Hindlimb muscle (tissue), 1 donor: ENCODE measurements around the gene NFIA. TPM values are rescaled to one million over a fixed set of nuclear protein-coding genes. Genes with fewer than 3 reads are reported as not detected.

Source experiments
- DNase-seq: peaks from one replicate; pipeline ENCODE4 v3.0.0-alpha.2; 2013
- polyA plus RNA-seq: library from polyadenylated mRNA; unstranded; fragments of 120-200 nt; gene quantifications from one replicate; pipeline ENCODE4 v1.2.1, GENCODE V29; 2013; ENCODE audit not compliant: insufficient read length

The NFIA gene
- polyA plus RNA-seq, 1 donor = 32.9 TPM

DNA sequence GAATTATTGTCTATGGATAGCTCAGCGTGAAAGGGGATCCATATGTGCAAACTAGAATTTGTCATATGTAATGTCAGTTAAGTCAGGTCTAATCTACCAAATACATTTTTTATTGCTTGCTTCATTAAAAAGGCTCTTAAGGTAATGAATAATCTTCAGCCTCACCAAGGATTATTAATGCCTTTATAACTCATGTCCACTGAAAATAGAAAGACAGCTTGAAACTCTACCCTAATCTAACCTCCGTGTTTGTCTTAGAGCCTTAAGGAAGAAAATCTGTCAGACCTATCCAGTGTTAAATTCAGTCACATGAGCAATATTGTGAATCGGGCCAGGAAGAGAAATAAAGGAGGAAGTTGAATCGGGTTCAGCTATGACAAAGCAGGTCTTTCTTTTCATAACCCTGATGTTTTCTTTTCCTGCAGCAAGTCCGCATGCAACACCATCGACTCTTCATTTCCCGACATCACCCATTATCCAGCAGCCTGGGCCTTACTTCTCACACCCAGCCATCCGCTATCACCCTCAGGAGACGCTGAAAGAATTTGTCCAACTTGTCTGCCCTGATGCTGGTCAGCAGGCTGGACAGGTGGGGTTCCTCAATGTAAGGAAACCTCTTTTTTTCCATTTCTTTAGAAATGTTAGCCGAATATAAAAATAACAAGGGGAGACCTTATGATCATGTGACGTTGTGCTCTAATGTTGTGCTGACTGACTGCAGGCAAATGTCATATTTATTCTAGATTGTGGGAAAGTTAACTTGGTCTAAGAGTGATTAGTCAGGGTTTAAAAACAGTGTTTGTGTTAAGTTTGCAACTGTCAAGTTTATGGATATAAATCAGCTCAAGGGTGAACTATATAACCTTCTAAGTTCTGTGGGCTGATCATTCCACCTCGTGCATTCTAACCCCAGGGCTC is 321.6 kb downstream of the NFIA start:
- no peak for DNase-seq

DNA sequence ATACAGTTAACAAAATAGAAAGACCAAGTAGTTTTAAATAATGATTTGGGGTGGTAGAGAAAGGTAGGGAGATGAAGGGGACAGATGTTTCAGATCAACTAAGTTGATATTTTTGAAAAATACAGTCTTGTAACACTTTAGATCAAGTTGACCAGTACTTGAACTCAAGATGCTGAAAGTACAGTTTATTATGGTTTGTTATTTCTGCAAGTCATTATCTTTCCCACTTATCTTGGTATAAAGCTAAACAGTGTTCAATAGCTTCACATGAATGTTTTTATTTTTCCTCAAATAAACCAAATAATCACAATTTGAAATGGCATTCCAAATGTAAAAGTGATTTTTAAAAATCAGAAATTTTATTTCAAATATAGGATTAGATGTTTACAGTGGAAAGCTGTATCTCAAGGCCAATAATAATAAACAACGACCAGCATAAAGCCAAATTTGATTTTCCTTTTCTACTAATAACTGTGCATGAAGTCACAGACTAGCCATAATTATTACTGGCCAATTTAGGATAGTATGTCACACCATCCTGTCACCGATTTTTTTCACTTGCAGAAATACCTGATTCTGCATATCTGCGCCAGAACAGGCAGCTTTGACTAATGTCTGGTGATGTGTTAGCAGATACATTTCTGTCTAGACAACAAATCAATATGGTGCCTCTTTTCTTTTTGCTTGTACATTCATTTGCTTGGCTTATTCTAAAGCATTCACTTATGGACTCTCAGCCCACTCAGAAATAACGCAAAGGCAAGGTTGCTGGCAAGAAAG is 322.4 kb downstream of the NFIA start:
- DNase-seq = no peak

DNA sequence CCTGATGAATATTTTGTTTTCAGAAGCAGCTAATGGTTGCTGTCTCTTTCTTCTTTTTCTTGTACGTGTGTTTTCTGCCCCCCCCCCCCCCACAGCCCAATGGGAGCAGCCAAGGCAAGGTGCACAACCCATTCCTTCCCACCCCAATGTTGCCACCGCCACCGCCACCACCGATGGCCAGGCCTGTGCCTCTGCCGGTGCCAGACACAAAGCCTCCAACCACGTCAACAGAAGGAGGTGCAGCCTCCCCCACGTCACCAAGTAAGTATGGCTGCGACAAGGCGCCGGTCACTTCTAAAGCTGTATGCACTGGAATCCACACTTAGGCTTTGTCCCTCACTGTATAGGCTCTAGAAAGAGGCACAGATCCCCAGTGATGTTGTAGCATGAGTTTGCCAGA is 324.1 kb downstream of the NFIA start:
- DNase-seq = no peak

DNA sequence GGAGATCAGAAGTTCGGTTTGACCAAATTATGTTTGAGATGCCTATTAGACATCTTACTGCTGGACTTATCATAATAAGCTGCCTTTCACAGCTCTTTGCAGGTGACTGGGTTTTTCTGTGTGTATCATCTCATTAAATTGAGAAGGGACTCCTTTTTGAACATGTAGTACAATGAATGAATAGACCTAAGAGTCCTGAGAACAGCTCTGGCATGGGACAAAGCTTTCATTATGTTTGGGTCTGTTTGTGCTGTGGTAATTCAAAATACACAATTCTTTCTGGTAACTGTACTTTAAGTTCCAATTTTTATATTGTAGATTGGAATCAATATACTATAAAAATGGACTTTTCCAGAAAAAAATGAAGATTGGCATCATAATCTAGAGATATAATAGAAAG is 330.2 kb downstream of the NFIA start:
- DNase-seq = no peak

DNA sequence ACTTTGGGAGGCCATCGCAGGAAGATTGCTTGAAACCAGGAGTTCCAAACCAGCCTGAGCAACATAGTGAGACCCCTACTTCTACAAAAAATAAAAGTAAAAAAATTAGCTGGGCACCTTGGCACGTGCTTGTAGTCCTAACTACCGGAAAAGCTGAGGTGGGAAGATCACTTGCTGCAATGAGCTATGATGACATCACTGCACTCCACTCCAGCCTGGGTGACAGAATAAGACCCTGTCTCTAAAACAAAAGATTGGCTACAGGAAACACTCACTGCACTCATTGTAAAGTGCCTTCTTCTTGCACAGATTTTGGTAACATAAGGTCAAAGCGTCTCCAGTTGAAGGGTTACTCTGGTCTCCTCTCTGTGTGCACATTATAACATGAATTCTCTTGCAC is 336.8 kb downstream of the NFIA start:
- no peak for DNase-seq

DNA sequence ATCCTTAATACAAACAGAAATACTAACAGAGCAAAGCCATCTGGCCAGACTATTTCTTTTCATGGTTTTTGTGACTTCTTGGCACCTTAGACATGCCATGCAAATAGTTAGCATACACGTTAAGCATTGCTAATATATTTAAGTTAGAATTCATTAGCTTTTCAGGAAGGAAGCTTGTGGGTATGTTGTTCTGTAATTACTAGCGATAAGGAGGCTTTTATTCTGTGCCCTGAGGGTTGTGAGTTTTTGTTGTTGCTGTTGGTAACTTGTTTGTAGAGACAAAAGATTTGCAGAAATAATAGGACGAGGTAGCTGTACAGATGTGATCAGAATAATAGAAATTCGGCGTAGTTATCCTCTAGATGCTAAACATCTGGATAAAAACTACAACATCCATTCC is 337.3 kb downstream of the NFIA start:
- no peak for DNase-seq

DNA sequence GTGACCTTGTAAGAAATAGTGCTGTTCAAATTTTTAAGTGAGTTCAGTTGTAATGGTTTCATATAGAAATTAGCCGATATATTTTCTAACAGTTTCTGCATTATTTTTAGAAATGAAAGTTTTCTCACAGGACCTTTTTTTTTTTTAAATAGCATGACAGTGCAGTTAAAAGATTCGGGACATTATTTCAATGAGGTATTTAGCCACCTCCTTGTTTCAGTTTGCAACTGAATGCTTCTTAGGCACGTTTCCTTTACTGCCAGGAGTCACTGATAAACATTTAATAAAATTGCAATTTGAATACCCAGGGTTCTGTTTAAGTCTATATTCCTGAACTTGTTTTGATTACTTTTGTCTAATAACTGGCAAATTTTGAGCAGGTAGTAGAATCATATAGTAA is 337.9 kb downstream of the NFIA start:
- no peak for DNase-seq

DNA sequence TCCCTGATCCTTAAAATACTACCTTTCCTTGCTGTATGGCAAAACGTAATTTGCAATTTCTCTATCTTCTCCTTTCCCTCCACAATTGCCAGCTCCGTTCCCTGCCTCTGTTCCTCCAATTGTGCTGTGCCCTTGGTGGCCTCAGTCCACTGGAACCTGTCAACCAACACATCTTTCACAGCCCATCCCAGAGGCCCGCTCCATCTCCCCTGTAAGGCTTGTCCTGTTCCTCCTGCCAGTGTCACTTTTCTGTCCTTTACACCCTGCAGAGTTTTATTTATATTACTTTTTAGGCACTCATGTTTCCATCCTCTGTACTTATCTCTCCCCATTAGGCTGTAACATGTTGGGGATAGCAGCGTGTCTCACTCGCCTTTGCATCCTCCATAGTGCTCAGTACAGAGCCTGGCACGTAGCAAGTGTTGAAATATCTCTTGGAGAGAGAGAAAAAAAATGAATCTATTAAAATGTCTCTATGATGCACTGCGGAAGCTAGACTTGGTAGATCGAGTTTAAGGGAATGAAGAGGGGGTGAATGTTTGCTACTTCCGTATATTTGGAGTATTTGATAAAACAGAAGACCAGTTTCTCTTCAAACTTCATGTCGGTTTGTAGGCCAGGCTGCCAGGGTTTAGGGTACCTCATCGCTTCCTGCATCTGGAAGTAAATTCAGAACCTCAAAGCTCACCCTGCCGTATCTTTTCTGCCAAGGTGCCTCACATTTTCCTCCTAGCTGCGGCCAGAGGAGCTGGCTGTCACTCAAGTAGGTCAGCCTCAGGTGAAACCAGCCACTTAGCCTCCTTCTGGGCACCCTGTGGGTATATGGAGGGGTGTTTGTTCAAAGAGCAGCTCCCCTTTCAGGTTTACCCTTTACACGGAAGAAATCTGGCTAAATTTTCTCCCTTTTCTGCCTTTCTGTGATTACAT is 338.8 kb downstream of the NFIA start:
- no peak for DNase-seq

DNA sequence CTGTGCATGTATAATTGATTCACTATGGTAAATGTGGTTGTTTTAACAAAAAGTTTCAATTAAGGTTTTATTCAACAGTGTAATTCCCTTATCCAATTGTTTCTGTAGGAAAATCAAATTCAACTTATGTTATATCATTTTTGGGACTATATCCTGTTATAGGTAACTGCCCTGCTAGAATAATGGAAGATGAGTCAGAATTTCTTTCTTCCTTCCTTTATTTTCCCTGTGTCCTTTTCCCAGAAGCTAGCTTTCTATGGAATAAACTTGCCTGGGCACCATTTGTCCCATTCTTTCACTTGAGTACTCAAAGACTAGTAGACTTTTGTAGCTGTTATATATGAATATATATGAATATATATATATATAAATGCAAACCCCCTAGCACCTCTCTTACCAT is 341.3 kb downstream of the NFIA start:
- DNase-seq = no peak

DNA sequence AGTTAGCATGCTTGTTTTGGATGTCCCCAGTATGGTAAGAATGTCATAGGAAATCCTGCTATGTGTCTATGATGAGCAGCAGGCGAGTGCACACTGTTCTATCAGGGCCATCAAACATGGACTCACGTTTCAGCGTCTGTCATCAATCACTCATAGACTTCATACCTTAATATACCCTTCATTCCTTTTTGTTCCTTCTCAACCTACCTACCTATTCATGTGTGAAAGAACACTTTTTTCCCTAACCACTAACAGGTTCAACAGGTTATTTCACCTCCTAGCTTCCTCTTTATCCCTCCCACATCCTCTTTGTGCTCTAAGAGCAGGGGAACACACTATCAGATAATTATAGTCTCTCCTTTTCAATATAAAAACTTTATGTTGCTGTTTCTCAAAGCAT is 342.0 kb downstream of the NFIA start:
- DNase-seq = no peak

DNA sequence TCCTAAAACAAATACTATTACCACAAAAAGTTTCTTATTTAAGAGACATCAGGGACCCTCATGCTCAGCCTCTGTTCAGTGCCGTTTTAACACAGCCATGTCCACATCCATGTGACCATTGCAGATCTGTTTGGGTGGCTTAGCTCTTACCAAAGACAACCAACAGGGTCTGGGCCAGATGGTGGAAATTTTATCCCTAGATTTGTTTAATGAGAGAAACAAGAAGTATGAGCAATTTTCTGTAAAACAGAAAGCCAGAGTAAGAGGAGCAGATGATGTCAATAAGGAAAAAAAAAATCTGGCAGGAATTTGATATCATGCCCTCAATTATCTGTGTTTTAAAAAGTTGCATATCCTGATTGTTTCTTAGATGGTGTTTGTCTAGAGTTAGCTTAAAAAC is 342.7 kb downstream of the NFIA start:
- DNase-seq = no peak

DNA sequence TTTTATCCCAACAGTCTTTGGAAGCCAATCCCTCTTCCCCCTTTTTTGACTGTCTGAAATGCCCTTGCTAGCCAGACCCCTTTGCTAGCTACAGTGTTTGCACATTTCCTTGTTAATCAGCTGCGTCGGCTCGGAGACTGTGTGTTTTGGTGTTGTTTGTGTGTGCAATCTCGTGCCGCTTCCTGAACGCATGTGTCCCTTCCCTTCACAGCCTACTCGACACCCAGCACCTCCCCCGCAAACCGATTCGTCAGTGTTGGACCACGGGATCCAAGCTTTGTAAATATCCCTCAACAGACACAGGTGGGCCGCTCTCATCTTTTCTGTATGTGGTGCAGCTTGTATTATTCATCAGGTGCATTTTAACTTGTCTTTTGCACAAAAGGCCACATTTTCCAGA is 343.9 kb downstream of the NFIA start:
- no peak for DNase-seq

DNA sequence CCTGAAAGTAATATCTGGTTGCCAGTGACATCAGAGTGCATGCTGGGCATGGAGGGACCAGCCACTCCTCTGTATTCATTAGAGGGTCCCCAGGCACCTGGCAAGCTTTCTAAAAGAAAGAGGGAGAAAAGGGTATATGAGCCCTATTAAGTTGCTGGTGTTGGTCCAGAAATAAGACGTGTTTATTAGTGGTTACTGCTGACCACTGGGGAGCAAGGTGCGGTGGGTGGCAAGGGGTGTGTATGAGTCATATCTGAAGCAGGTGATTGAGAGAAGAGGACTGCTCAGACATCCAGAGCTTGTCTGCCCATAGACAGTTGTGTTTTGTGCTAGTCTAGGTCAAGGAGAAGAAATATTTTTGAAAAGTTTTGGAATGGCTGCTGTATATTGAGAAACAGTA is 344.5 kb downstream of the NFIA start:
- no peak for DNase-seq

DNA sequence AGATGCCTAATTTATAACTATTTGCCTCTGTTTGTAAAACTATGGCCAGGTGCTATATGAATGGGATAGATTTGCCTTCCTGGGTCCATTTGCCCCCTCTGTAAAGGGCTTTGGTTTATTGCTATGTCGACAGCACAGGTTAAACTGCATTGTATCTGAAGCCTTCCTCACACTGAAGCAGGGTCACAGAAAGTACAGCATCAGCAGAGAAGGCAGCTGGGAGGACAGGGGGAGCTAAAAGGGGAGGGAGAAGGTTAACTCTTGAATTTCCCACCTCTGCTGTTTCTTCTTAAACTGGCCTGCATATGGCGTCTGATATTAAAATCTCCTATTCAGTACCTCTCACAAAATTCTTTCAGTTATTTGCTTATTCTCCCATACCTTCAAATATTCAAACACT is 345.1 kb downstream of the NFIA start:
- DNase-seq = no peak

DNA sequence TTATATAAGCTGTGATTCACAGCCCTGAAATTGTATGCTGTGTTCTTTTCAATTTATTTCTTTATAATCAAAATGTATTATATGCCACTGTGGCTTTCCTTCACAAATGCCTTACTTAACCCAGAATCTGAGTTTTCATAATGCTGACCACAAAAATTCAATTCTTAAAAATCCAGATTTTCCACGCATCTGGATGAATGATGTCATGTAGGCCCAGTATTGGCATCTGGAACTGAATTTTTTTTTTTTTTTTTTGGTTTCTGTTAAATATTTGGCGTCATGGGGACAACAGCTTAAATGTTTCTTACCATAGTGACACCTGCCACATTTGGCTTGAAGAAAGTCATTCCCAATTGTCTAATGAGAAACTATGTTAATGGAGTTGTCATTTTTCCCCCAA is 345.8 kb downstream of the NFIA start:
- no peak for DNase-seq

DNA sequence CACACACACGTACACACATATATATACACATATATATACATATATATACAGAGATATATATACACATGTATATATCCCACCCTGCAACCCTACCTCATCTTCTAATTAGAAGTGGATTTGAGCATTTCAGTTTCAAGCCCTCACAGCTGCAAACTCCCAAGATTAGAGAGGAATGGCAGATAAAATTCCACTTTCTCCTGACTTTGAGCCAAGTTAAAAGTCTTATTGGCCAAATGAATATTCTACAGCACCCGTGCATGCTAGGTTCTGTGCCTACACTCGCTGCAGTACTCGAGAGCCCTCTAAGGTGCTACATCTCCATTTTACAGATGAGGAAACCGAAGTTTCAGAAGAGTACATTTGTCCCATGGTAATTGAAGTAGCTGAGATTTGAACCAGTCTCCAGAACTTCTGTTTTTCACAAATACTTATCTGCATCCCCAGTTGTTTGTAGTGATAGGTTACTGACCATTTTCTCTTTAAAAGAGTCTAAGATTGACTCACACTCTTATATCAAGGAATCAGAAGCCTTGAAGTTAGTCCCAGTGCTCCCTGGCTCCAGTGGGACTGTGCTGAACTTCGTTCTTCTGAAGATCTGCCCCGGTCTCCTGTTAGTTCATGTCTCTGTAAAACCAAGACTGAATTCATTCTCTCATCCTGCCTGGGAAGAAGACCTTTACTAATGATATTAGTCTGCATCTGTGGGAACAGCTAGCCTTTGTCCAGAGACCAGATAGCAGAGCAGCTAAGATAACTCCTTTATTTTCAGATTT is 350.4 kb downstream of the NFIA start:
- DNase-seq = no peak

DNA sequence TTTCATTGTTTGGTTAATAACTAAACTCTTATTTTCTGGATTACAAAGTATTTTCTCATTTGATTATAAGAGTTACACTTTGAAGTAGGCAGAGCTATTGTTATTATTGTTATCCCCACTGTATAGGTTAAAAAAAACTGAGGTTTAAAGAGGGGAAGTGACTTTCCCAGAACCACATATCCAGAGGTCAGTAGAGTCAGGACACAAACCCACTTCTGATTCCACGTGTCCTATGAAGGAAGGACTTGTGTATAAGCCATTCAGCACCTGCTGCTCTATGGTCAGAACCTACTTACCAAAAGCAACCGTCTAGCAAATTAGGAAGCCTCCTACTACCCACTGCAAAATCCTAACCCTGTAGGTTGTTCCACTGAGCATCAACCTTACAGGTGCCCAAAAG is 351.3 kb downstream of the NFIA start:
- no peak for DNase-seq

DNA sequence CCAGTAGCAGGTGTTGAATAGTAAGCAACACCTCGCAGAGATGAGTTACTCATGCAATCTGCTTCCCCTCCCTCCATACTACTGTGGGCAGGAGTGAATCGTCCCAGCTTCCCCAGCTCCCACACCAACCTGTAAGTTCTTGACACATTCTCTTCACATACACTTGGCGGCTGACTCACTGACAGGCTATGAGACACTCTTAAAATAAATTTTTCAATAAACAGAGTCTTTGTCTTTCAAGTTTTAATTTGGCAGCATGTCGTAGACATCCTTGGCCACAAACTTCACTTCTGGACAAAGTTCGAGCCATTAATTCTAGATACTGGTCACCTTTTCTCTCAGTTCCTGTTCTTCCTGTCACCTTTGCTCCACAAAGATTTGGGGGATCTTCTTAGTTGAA is 351.9 kb downstream of the NFIA start:
- DNase-seq = no peak

DNA sequence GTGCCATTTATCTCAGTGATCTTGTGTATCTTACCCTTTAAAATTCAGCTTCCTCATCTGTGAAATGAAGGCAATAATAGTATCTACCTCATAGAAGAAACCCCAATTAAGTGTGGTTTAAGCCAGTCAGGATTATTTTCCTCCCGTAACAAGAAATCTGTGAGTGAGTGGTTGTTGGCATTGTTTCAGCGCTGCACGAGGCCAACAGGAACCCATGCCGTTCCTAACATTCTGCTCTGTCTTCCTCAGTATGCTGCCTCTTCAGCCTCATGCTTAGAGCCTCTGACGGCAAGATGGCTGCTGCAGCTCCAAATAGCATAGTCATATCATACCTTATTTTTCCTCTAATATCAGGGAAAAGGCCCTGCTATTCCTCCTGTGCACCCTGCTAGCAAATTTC is 352.9 kb downstream of the NFIA start:
- no peak for DNase-seq

DNA sequence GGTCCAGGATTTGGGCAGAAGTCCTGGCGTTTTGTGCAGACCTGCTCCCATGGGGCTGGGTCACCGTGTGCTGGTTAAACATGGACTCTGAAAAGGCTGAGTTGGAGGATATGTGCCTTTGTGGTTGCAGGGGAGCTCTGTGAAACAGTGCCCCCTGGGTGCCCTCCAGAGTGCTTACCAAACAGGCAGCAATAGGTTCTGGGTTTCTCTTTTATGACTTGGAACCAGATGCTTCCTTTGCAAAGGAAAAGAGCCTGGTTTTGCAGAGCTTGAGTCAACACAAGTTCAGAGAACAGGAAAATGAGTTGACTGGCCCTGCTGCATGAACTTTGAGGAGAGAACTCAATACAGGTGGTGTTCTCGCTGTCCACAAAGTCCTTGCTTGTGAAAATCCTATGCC is 353.7 kb downstream of the NFIA start:
- DNase-seq = no peak

DNA sequence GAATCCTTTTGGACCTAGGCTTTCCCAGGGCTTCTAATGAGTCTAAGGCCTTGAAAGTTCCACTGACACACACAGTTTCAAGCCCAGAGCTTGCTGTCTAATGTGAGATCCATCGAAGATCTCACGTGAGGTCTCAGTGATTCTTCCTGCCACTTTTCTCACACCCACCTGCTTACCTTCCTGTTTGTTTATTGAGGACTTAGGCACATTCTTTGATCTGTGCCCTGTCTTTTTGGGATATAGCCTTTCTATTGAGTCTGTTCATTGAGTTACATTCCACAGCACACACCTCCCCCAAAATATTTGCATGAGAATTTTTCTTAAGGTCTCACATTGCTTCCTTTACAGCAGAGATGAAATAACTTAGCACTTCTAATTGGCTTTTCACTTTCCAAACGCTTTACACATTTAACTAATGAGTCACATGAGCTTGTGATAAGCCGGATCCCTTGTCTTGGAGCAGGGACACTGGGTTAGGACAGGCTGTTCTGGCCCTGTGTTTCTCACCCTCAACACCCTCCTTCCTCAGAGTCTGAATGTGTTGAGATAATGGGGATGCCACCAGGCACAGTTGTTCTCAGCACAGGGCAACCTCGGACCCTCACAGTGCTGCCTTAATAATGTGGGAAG is 354.2 kb downstream of the NFIA start:
- no peak for DNase-seq

DNA sequence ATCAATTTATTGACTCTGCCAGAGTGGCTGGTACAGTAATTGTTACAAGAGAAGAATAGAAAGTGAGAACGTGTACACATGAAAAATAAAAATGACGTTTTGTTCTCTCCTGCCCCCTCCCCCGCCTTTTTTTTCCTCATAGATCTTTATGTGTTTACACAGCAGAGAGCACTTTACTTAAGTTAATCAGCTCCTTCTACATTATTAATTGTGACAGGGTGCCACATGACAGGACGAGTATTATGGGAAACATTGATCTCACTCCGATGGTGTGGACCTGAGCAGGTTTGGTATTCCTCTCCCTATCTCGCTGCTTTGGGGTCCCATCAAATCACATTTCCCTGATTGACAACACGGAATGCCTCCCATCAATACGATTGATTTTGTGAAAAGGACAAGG is 356.9 kb downstream of the NFIA start:
- no peak for DNase-seq
